ENCODE data around the gene JPH2. TPM values are rescaled to one million over a fixed set of nuclear protein-coding genes. Genes with fewer than 3 reads are reported as not detected.

JPH2 gene
- total RNA-seq, 1 experiment from 2014 or later, result 14.7 TPM

DNA sequence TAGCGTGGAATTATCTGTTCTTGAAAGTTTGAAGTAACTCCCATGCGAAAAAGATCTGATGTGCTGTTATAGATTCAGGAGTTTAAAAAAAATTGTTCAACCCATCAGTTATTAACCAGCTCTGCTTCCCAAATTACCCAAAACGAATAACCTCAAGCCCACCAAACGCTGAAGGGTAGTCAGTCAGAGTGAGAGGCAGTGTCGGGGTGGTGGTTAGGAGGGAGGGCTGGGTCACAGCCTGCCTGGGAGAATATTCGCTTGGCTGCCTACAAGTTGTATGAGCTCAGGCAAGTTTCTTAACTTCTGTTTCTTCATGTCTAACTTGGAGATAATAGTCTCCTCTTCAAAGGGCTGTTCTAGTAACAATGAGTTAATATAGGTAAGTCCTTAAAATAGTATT, 114.6 kb downstream of the JPH2 start:
- Mint-ChIP-seq H3K27me3 (ENCODE audit: insufficient read depth, unreplicated experiment) (no peaks in the 10 kb centered on the region), H3K4me3 (ENCODE audit: unreplicated experiment) (no peak overlapping the region), H3K36me3 (ENCODE audit: insufficient read depth, unreplicated experiment) (no peaks in the 10 kb centered on the region), H3K4me1 (ENCODE audit: insufficient read depth, unreplicated experiment) (no peaks in the 10 kb centered on the region), H3K27ac (ENCODE audit: low read depth, unreplicated experiment) (no peak overlapping the region), H3K9me3 (ENCODE audit: unreplicated experiment) (no peaks in the 10 kb centered on the region)
- no peak for DNase-seq (ENCODE audit: unreplicated experiment)
- TF ChIP-seq CTCF (IDR thresholded peaks at IDR 0.05; ENCODE audit: unreplicated experiment), result no peak
- ChIA-PET POLR2A (no interaction called here), CTCF (interaction anchor here (1.0 to 3.5 kb wide), 3 partner anchors 8 to 323 kb away, joined by 4 to 33 read pairs (median 5); no protein-coding TSS in a partner anchor)
- intact Hi-C loops (cut with micrococcal nuclease), result no loop called here
- no TSS peak for BruUV-seq (replicated peaks)

- H3K27me3 Mint-ChIP-seq (ENCODE audit: insufficient read depth, unreplicated experiment), result no peaks in the 10 kb centered on the region
- H3K4me3 Mint-ChIP-seq (ENCODE audit: unreplicated experiment), result no peak overlapping the region
- intact Hi-C loops (cut with micrococcal nuclease), result no loop called here
- H3K36me3 Mint-ChIP-seq (ENCODE audit: insufficient read depth, unreplicated experiment), result no peaks in the 10 kb centered on the region
- H3K9me3 Mint-ChIP-seq (ENCODE audit: unreplicated experiment), result no peaks in the 10 kb centered on the region
- H3K4me1 Mint-ChIP-seq (ENCODE audit: insufficient read depth, unreplicated experiment), result no peaks in the 10 kb centered on the region
- BruUV-seq (replicated peaks), result no TSS peak
- no peak for TF ChIP-seq CTCF (IDR thresholded peaks at IDR 0.05; ENCODE audit: unreplicated experiment)
- H3K27ac Mint-ChIP-seq (ENCODE audit: low read depth, unreplicated experiment), result no peak overlapping the region
- CTCF ChIA-PET, result interaction anchor here (0.7 to 3.5 kb wide), 4 partner anchors 9 to 322 kb away, joined by 3 to 33 read pairs (median 4); no protein-coding TSS in a partner anchor
- POLR2A ChIA-PET, result no interaction called here
- no peak for DNase-seq (ENCODE audit: unreplicated experiment)
These were observed 115.4 kb downstream of the JPH2 start for GRCh38 chr20:44071526-44072111.

GRCh38 chr20:44071057-44071456, 115.9 kb downstream of the JPH2 start:
- BruUV-seq (replicated peaks), result no TSS peak
- Mint-ChIP-seq H3K27me3 (ENCODE audit: insufficient read depth, unreplicated experiment) (no peaks in the 10 kb centered on the region), H3K36me3 (ENCODE audit: insufficient read depth, unreplicated experiment) (no peaks in the 10 kb centered on the region), H3K4me1 (ENCODE audit: insufficient read depth, unreplicated experiment) (no peaks in the 10 kb centered on the region), H3K27ac (ENCODE audit: low read depth, unreplicated experiment) (no peak overlapping the region), H3K4me3 (ENCODE audit: unreplicated experiment) (no peak overlapping the region), H3K9me3 (ENCODE audit: unreplicated experiment) (no peaks in the 10 kb centered on the region)
- POLR2A ChIA-PET, result no interaction called here
- no peak for DNase-seq (ENCODE audit: unreplicated experiment)
- CTCF ChIA-PET, result interaction anchor here (3.5 kb wide), 1 partner anchor 321 kb away, joined by 33 read pairs; no protein-coding TSS in a partner anchor
- no peak for TF ChIP-seq CTCF (IDR thresholded peaks at IDR 0.05; ENCODE audit: unreplicated experiment)
- intact Hi-C loops (cut with micrococcal nuclease), result no loop called here

- DNase-seq (ENCODE audit: unreplicated experiment), result no peak
- Mint-ChIP-seq H3K27me3 (ENCODE audit: insufficient read depth, unreplicated experiment) (no peaks in the 10 kb centered on the region), H3K27ac (ENCODE audit: low read depth, unreplicated experiment) (no peak overlapping the region), H3K4me1 (ENCODE audit: insufficient read depth, unreplicated experiment) (no peaks in the 10 kb centered on the region), H3K36me3 (ENCODE audit: insufficient read depth, unreplicated experiment) (no peaks in the 10 kb centered on the region), H3K4me3 (ENCODE audit: unreplicated experiment) (no peak overlapping the region), H3K9me3 (ENCODE audit: unreplicated experiment) (no peaks in the 10 kb centered on the region)
- no peak for TF ChIP-seq CTCF (IDR thresholded peaks at IDR 0.05; ENCODE audit: unreplicated experiment)
- BruUV-seq (replicated peaks), result no TSS peak
- ChIA-PET CTCF (interaction anchor here (1.0 to 3.5 kb wide), 2 partner anchors 10 to 320 kb away, joined by 5 to 33 read pairs; no protein-coding TSS in a partner anchor), POLR2A (no interaction called here)
- intact Hi-C loops (cut with micrococcal nuclease), result no loop called here
These were observed 116.7 kb downstream of the JPH2 start for GRCh38 chr20:44070139-44070900.
